HPDE6-E6E7 (cell line): ENCODE measurements around the gene TMEM117.
"Not testable (repeated sequence)": the region's sequence is repeated elsewhere in the genome, so short reads cannot be mapped to it uniquely, and the experiment has no call there.

ENCODE experiments used
- DNase-seq: peaks from one replicate; pipeline ENCODE4 v3.0.0; 2011; ENCODE audit warnings: missing footprints; ENCODE audit errors: extremely low spot score

Gene TMEM117

DNA sequence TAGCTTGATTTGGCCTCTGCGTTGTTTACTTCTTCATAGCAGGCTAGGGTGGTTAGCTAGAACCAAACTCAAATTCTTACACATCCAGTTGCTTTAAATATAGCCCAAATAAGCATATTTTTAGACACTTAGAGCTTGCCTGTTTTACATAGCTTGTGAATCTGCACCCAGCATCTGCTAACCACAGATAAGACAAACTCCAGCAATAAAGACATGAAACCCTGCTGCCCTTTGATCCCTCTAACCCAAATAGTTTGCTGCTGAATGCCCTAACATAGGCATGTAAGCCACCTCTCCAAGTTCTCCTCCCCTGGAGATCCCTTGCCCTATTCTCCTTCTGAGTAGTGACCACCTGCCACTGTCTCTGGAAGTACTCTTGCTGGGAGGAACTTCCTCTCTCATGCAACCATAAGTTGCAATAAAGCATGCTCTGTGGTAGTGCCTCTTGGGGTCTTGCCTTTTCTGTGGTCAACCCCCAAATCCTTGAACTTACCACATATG lies 185.6 kb downstream of the TMEM117 start:
- no peak for DNase-seq

GRCh38 chr12:44025499-44025898 lies 189.6 kb downstream of the TMEM117 start:
- no peak for DNase-seq

DNA sequence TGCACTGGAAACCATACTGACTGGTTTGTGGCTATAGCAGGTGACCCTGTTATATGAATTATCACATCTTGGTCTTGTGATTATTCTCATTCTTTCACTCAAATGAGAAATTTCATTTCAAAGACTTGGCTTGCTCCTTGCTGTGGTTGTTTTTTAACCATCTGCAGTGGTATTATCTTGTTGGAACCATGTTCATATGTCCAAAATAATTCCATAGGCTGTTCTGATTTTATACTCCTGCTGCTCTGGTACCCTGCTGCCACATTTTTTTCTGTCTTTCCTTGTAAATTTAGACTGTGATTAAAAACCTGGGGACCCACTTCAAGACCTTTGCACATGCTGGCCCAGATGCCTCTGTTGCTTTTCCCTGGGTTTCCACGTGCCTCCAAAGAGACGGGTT lies 190.2 kb downstream of the TMEM117 start:
- no peak for DNase-seq

- not testable (repeated sequence) for DNase-seq
These were observed 191.0 kb downstream of the TMEM117 start for GRCh38 chr12:44026926-44027325.

GRCh38 chr12:44029194-44029593 lies 193.3 kb downstream of the TMEM117 start:
- DNase-seq = no peak

GRCh38 chr12:44031472-44032185 lies 195.7 kb downstream of the TMEM117 start:
- DNase-seq = no peak

DNA sequence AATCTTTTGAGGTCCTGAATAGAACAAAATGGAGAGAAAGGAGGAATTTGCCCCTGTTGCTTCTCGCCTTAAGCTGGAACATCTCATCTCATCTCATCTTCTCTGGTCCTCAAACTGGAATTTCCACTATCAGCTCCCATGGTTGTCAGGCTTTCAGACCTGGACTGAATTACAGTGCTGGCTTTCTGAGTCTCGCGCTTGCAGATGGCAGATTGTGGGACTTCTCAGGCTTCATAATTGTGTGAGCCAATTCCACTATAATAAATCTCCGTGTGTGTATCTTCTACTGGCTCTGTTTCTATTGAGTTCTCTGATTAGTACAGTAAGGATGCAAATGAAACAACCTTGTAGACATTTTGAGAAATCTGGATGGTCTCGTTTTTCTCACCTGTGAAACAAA lies 199.0 kb downstream of the TMEM117 start:
- DNase-seq = no peak

- DNase-seq = no peak
These were observed 201.1 kb downstream of the TMEM117 start for GRCh38 chr12:44036875-44037443.

DNA sequence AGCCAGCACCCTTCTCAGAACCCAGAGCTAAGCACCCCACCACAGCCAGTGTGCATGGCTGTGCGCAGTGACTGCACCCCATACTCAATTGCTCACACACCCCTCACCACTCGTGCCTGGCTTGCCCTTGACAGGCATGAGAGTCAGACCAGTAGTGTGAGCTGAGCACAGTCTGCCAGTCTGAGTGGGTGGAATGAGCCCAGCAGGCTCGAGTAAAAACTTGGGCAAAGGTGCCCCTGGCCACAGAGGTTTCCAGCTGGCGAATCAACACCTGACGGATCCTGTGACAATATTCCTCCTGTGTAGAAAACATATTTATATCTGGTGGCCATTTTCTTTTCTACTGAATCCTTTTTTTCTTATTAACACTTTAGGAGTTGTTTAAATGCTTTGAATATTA lies 202.5 kb downstream of the TMEM117 start:
- no peak for DNase-seq

- not testable (repeated sequence) for DNase-seq
These were observed 208.6 kb downstream of the TMEM117 start for GRCh38 chr12:44044491-44044890.

- no peak for DNase-seq
These were observed 211.0 kb downstream of the TMEM117 start for GRCh38 chr12:44046732-44047417.

- no peak for DNase-seq
These were observed 216.7 kb downstream of the TMEM117 start for GRCh38 chr12:44052554-44052953.

DNA sequence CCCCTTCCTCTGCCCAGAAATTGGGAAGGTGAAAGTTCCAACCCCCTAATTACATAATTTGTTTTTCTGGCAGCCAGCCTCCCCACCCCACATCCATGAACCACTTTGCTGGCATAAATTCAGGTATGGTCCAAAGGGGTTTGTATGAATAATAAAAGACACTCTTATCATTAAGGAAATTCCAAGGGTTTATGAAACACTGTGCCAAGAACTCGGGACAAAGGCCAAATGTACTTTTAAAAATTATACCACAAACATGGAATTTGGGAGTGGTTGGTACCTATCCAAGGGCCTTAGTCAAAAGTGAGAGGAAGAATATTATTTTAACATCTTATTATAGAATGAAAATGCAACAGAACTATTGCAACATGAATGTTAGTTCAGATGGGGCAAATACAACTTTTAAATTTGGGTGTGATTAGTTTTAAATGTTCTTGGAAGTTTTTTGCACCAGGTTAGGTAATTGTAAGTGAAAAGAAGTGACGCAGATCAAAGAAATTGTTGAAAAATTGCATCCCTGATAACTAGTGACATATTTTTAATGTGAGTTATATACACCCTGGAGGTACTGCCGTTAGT lies 217.8 kb downstream of the TMEM117 start:
- DNase-seq = no peak

GRCh38 chr12:44054281-44054680 lies 218.4 kb downstream of the TMEM117 start:
- DNase-seq = no peak

- DNase-seq = no peak
These were observed 222.5 kb downstream of the TMEM117 start for GRCh38 chr12:44058366-44058765.

GRCh38 chr12:44059476-44059875 lies 223.6 kb downstream of the TMEM117 start:
- DNase-seq = no peak

DNA sequence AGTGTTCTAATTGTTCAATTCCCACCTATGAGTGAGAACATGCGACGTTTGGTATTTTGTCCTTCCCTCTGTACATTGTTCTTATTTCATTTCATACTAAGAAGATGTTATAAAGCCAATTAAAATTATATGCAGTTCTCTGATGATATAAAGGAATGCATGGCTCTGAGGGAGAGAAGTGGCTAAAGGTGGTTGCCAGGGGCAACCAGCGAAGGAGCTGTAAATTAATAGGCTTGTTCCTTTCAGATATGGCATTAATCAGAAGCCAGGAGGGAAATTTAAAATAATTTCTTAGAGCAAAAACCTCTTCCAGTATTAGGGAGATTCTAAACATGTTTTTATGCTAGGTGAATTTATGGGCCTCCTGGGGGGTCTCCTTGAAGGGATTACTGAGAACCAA lies 227.8 kb downstream of the TMEM117 start:
- no peak for DNase-seq

GRCh38 chr12:44076871-44077270 lies 241.0 kb downstream of the TMEM117 start:
- DNase-seq = no peak

DNA sequence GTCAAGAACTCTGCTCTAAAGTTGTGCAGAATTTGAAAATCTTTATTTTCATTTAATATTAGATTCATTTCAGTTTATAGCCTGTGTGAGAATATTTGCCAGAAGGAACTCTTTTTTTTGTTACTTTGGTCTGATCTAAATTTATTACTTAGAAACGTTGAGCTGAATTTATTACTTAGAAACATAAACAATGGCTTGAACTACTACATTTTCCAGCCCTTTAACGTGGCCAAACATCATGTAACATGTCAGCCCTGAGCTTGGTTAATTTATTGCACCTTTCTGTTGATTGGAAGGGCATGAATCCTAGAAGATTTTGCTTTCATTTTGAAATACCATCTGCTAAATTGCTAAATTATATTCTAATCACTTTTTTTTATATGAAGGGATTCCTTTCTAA lies 241.4 kb downstream of the TMEM117 start:
- DNase-seq = no peak

GRCh38 chr12:44078273-44078672 lies 242.4 kb downstream of the TMEM117 start:
- DNase-seq = no peak

DNA sequence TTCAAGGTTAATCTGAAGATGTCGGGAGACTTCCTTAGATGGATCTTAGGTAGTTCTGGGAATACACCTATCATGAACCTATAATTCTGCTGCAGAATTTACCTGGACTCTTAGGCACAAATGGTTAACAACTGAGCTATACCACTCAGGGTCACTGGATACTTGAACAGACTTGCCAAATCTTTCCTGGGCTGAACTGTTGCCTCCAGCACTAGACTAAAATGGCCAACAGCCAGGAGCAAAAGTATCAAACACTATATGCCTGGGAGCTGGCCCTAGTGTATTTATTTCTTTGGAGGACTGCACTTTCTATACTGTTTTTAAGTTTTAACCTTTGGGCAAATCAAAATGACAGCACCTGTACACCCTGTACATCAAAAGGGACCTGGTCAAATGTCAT lies 252.8 kb downstream of the TMEM117 start:
- DNase-seq = no peak

DNA sequence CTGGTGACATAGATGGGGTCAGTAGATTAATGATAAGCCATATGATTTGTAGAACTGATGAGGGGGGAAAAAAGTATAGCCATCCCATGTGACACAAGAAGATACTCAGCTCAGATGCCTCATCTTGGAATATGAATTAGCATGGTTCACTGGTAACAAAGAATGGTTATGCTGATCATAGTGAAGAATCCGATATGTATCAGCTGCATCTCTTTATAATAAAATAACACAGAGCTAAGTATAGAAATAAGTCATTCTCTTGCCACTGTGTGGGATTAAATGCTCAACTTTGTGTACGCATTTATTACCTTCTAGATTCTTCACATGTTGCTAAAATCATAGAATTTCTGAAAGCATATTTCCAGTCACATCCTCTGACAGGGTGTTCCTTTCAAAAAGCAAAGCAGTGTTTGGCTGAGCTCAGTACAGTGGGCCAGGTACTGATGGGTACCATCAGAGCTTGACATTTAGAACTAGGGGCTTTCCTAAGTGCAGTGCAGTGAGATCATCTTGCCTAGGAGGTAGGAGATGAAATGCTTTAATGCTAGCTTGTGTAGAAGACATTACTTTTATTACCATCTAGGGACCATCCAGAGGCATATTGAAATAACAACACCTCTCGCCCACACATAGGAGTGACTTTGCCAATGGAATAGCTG lies 256.2 kb downstream of the TMEM117 start:
- DNase-seq = no peak
